ENCODE results near the gene SHISAL1. TPM values are rescaled to one million over a fixed set of nuclear protein-coding genes. Genes with fewer than 3 reads are reported as not detected.
A peak's percentile ranks its signal among the peaks of the same experiment; 100 is the strongest.

SHISAL1 gene
- total RNA-seq, 2 experiments from 2014 or later = not detected

DNA sequence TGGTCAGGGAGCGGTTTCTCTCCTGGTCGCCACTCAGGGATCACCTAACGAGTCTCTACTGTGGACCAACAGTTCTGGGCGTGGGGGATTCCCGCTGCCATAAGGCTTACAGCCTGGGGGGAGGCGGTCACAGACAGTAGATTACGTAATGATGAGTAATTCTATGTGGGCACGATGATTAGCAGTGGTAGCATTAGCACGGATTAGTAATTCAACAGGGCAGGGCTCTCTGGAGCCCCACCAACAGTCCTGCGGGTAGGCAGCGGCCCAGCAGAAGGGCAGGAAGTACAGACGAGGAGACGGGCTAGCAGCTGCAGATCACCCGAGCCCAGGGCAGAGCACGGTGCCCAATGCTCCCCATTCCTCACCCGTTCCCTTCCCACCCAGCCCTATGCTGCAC lies 3.6 kb downstream of the SHISAL1 start:
- Mint-ChIP-seq H3K9me3 (no peaks in the 10 kb centered on the region), H3K4me3 (no peak overlapping the region), H3K36me3 (ENCODE audit: low read depth) (no peaks in the 10 kb centered on the region), H3K4me1 (ENCODE audit: low read depth) (peaks cover 3% of the 10 kb centered on the region), H3K27me3 (no peaks in the 10 kb centered on the region), H3K27ac (no peak overlapping the region)
- TF ChIP-seq, protein P1, sequence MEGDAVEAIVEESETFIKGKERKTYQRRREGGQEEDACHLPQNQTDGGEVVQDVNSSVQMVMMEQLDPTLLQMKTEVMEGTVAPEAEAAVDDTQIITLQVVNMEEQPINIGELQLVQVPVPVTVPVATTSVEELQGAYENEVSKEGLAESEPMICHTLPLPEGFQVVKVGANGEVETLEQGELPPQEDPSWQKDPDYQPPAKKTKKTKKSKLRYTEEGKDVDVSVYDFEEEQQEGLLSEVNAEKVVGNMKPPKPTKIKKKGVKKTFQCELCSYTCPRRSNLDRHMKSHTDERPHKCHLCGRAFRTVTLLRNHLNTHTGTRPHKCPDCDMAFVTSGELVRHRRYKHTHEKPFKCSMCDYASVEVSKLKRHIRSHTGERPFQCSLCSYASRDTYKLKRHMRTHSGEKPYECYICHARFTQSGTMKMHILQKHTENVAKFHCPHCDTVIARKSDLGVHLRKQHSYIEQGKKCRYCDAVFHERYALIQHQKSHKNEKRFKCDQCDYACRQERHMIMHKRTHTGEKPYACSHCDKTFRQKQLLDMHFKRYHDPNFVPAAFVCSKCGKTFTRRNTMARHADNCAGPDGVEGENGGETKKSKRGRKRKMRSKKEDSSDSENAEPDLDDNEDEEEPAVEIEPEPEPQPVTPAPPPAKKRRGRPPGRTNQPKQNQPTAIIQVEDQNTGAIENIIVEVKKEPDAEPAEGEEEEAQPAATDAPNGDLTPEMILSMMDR (IDR thresholded peaks at IDR 0.05) = no peak
- ATAC-seq (peak; percentile 65), DNase-seq (peak; percentile 22)
- CTCF ChIA-PET = no interaction called here
- POLR2A ChIA-PET = interaction anchor here (1.2 kb wide), 1 partner anchor 274 kb away, joined by 3 read pairs; no protein-coding TSS in a partner anchor
- intact Hi-C loops (cut with micrococcal nuclease) = no loop called here

DNA sequence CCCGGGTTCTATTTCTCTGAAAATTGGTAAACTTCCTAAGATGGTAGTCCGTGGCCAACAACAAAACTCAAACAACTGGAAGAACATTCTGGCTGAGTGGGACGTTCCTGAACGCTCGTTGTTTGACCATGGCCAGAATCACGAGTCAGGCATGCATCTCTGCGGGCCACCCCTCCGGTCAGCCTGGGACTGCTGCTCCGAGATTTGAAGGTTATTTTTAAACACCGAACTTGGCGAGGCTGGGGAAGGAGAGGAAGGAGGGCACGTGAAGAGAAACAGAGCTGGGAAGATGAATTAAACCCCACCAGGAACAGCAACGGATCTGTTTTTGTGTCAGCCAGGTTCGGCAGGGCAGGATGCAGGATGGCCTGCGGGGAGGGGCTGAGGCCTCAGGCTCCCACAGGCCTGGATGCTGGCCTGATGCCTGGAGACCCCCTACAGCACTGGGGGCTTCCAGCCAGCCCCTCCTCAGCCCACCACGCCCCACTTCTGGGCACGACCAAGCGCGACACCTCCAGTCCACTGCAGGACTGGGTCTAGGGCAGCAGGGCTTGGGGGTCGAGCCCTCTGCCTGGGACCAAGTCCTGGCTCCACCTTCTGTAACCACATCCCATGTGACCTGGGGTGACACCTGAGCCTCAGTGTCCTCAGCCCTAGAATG lies 5.1 kb downstream of the SHISAL1 start:
- Mint-ChIP-seq H3K27ac (no peak overlapping the region), H3K27me3 (no peaks in the 10 kb centered on the region), H3K36me3 (ENCODE audit: low read depth) (no peaks in the 10 kb centered on the region), H3K4me3 (no peak overlapping the region), H3K9me3 (no peaks in the 10 kb centered on the region), H3K4me1 (ENCODE audit: low read depth) (peaks cover 2% of the 10 kb centered on the region)
- intact Hi-C loops (cut with micrococcal nuclease) = no loop called here
- TF ChIP-seq, protein P1 (IDR thresholded peaks at IDR 0.05) = no peak
- CTCF ChIA-PET = interaction anchor here (1.1 kb wide), 1 partner anchor 13 kb away, joined by 3 read pairs; no protein-coding TSS in a partner anchor
- DNase-seq (no peak), ATAC-seq (no peak)
- POLR2A ChIA-PET = no interaction called here

DNA sequence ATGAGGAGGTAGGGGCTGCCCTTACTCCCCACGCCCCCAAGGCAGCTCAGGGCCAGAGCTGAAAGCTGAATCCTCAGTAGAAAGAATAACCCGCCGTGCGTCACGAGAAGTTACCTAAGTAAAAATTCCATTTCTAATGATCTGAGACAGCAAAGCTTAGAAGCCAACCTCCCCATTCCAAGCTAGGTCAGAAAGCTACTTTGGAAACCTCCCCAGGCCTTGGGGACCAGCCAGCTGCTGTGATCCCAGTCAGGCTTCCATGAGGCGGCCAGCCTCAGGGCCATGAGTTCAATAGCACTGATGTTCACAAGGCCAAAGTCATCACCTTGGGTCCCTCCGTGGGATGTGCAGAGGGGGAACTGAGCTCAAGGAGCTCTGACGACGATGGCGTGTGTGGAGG lies 6.9 kb downstream of the SHISAL1 start:
- ChIA-PET POLR2A (no interaction called here), CTCF (no interaction called here)
- Mint-ChIP-seq H3K27me3 (no peaks in the 10 kb centered on the region), H3K36me3 (ENCODE audit: low read depth) (no peaks in the 10 kb centered on the region), H3K4me1 (ENCODE audit: low read depth) (peaks cover 2% of the 10 kb centered on the region), H3K9me3 (no peaks in the 10 kb centered on the region), H3K4me3 (no peak overlapping the region), H3K27ac (no peak overlapping the region)
- ATAC-seq = no peak
- intact Hi-C loops (cut with micrococcal nuclease) = no loop called here
- TF ChIP-seq, protein P1 (IDR thresholded peaks at IDR 0.05) = no peak
- DNase-seq = no peak

DNA sequence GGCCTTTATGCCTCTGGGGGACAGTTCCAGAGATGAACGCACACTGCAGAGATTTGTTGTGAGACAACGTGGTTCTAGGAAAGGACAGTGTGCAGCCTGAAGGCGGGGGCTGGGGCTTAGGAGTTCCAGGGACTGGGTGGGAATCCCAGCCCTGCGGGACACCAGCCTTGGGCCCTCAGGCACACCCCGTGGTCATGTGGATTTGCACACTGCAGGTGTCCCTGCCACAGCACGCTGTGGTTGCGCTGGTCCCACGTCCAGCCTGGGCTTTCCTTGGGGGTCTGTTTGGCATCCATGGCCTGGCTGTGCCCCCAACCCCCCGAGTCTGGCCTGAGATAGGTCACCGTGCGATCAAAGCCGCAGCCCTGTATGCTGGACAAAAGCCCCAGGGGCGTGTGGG lies 7.3 kb downstream of the SHISAL1 start:
- Mint-ChIP-seq H3K4me3 (no peak overlapping the region), H3K27me3 (no peaks in the 10 kb centered on the region), H3K9me3 (no peaks in the 10 kb centered on the region), H3K27ac (no peak overlapping the region), H3K36me3 (ENCODE audit: low read depth) (no peaks in the 10 kb centered on the region), H3K4me1 (ENCODE audit: low read depth) (peaks cover 2% of the 10 kb centered on the region)
- DNase-seq (no peak), ATAC-seq (no peak)
- ChIA-PET POLR2A (no interaction called here), CTCF (no interaction called here)
- intact Hi-C loops (cut with micrococcal nuclease) = no loop called here
- TF ChIP-seq, protein P1 (IDR thresholded peaks at IDR 0.05) = no peak

DNA sequence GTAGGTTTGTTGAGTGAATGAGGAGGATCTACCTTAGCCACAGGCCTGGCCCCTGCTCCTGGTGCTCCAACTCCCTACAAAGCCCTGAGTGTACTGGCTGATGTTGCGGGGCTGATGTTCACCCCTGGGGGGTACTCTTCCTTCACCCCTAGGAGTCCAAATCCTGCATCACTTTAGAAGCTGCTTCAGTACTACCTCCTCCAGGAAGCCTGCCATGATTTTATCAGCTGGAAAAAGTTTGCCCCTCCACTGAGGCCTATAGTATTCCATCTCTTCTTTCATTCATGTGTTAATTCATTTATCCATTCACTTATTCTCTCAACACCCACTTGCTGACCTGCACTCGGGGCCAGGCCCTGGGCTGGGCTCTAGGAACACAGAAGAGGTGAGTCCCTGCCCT lies 7.8 kb downstream of the SHISAL1 start:
- no peaks in the 10 kb centered on the region for H3K36me3 Mint-ChIP-seq (ENCODE audit: low read depth)
- no peak overlapping the region for H3K4me3 Mint-ChIP-seq
- H3K4me1 Mint-ChIP-seq (ENCODE audit: low read depth) = peaks cover 2% of the 10 kb centered on the region
- ATAC-seq = no peak
- H3K27ac Mint-ChIP-seq = no peak overlapping the region
- ChIA-PET POLR2A (no interaction called here), CTCF (no interaction called here)
- intact Hi-C loops (cut with micrococcal nuclease) = no loop called here
- H3K9me3 Mint-ChIP-seq = no peaks in the 10 kb centered on the region
- TF ChIP-seq, protein P1 (IDR thresholded peaks at IDR 0.05) = no peak
- no peak for DNase-seq
- H3K27me3 Mint-ChIP-seq = peaks cover 2% of the 10 kb centered on the region

All from activated CD8-positive, alpha-beta T cell treated with anti-CD3 and anti-CD28 coated beads for 36 hours (primary cell).